GM12892 (cell line): ENCODE data around the gene COTL1.

ENCODE experiments used
- POLR2A ChIP-seq: IDR thresholded peaks from 2 replicates; pipeline ENCODE4 v1.6.1; 2011; ENCODE audit warnings: low read depth, low read length, control low read depth
- TAF1 ChIP-seq: IDR thresholded peaks from 2 replicates; pipeline ENCODE4 v1.6.1; 2011; ENCODE audit warnings: low read depth, mild to moderate bottlenecking, control low read depth, low read length, borderline replicate concordance

- no peak for TF ChIP-seq POLR2A
- TF ChIP-seq TAF1, result no peak
These were observed 96.4 kb downstream of the COTL1 start for GRCh38 chr16:84521497-84521770.
